RWPE1 (cell line): ENCODE results near the gene MEX3C.

Experiments used
- CTCF ChIA-PET: fragments of 350-600 bp; sonication (Branson Sonifier 250); formaldehyde crosslinking; extraction: SDS; loops from one replicate; lab custom pipeline; 2021; lab: Yijun Ruan, JAX
- POLR2A ChIA-PET: fragments of 400-600 bp; formaldehyde crosslinking; extraction: SDS; loops from one replicate; lab custom pipeline; 2020; ENCODE audit warnings: antibody characterized with exemption; ENCODE audit not compliant: low non-redundant PET; lab: Yijun Ruan, JAX
- DNase-seq: peaks from one replicate; pipeline ENCODE4 v3.0.0; 2012; ENCODE audit warnings: low spot score
- H3K27ac ChIP-seq: fragments of 450-650 bp; 2 replicates; pipeline ENCODE4 v1.5.1; 2017
- TF ChIP-seq, protein P1 (sequence below): fragments of 450-650 bp; conservative IDR thresholded peaks from 2 replicates; pipeline ENCODE4 v1.5.1; 2017; ENCODE audit warnings: low read depth, mild to moderate bottlenecking

MEX3C gene

GRCh38 chr18:51193621-51194287, 3.7 kb downstream of the MEX3C start:
- POLR2A ChIA-PET = no interaction called here
- no peak for DNase-seq
- TF ChIP-seq, protein P1, sequence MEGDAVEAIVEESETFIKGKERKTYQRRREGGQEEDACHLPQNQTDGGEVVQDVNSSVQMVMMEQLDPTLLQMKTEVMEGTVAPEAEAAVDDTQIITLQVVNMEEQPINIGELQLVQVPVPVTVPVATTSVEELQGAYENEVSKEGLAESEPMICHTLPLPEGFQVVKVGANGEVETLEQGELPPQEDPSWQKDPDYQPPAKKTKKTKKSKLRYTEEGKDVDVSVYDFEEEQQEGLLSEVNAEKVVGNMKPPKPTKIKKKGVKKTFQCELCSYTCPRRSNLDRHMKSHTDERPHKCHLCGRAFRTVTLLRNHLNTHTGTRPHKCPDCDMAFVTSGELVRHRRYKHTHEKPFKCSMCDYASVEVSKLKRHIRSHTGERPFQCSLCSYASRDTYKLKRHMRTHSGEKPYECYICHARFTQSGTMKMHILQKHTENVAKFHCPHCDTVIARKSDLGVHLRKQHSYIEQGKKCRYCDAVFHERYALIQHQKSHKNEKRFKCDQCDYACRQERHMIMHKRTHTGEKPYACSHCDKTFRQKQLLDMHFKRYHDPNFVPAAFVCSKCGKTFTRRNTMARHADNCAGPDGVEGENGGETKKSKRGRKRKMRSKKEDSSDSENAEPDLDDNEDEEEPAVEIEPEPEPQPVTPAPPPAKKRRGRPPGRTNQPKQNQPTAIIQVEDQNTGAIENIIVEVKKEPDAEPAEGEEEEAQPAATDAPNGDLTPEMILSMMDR = no peak
- CTCF ChIA-PET = no interaction called here
- H3K27ac ChIP-seq = no peak overlapping the region

DNA sequence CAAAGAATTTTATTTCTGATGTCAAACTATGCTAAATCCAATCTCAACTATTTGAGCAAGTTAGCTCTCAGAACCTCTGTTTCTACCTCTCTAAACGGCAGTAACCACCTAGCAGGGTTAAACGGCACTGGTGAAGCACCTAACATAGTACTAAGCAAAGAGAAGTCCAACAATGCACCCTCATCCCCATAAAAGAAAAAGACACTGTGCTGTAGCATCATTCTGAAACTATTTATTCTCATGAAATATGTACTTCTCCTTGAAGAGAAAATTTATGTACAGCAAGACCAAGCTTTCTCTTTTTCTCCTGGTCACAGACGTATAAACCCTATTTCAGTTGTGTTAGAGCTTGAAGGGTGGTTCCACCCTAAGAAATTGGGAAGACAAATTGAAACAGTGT, 4.8 kb downstream of the MEX3C start:
- no peak overlapping the region for H3K27ac ChIP-seq
- TF ChIP-seq, protein P1 = no peak
- ChIA-PET POLR2A (no interaction called here), CTCF (interaction anchor here (0.6 kb wide), 1 partner anchor 530 kb away, joined by 3 read pairs; no protein-coding TSS in a partner anchor)
- DNase-seq = no peak

GRCh38 chr18:51192026-51192425, 5.5 kb downstream of the MEX3C start:
- no peak for DNase-seq
- POLR2A ChIA-PET = no interaction called here
- CTCF ChIA-PET = interaction anchor here (0.6 kb wide), 1 partner anchor 29 kb away, joined by 11 read pairs; no protein-coding TSS in a partner anchor

GRCh38 chr18:51191128-51191717, 6.3 kb downstream of the MEX3C start:
- no peak for DNase-seq
- TF ChIP-seq, protein P1 = no peak
- CTCF ChIA-PET = no interaction called here
- H3K27ac ChIP-seq = no peak overlapping the region
- POLR2A ChIA-PET = no interaction called here

More at GRCh38 chr18:51192026-51192425, 5.5 kb downstream of the MEX3C start:
- TF ChIP-seq, protein P1 = no peak
- no peak overlapping the region for H3K27ac ChIP-seq

- DNase-seq = no peak
- TF ChIP-seq, protein P1 = no peak
- CTCF ChIA-PET = no interaction called here
- POLR2A ChIA-PET = no interaction called here
- no peak overlapping the region for H3K27ac ChIP-seq
Observed at GRCh38 chr18:51190000-51190399, 7.5 kb downstream of the MEX3C start.

DNA sequence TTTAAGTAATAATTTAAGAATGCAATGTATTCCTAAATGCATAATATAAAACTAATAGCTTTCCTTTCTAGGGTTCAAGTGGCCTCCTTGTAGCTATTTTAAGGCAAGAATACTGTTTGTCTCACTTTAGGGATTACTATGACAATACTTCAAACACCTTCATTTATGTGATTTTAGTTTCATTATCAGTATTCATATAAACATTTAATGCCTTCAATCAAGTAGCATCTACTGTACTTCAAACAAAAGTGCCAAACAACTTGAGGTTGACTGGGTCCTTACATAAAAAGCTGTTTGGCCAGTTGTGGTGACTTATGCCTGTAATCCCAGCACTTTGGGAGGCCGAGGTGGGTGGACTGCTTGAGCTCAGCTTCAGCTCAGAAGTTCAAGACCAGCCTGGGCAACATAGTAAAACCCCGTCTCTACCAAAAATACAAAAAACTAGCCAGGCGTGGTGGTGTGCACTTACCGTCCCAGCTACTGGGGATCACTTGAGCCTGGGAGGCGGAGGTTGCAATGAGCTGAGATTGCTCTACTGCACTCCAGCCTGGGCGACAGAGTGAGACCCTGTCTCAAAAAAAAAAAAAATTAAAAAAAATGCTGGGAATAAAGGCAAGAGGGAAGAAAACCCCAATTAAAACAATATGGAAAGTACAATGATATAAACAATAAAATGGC, 9.3 kb downstream of the MEX3C start:
- CTCF ChIA-PET = interaction anchor here (0.6 kb wide), 1 partner anchor 171 kb away, joined by 4 read pairs; no protein-coding TSS in a partner anchor
- no peak overlapping the region for H3K27ac ChIP-seq
- TF ChIP-seq, protein P1 = no peak
- POLR2A ChIA-PET = no interaction called here
- no peak for DNase-seq
